ENCODE results near the gene LUZP1. TPM values are rescaled to one million over a fixed set of nuclear protein-coding genes. Genes with fewer than 3 reads are reported as not detected.

The LUZP1 gene
- total and polyA plus RNA-seq, 9 donors = 9.8 to 19.7 (median 13.5) TPM

DNA sequence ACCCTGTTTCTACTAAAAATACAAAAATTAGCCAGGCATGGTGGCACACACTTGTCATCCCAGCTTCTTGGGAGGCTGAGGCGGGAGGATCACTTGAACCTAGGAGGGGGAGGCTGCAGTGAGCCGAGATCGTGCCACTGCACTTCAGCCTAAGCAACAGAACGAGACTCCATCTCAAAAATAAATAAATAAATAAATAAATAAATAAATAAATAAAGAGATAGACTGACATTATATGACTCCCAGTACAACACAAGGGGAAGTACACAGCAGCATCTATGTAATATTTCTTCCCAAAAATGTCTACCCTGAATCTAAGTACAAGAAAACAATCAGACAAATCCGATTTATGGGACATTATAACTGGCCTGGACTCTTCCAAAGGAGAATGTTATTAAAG lies 35.1 kb downstream of the LUZP1 start:
- Histone ChIP-seq H3K36me3 (ENCODE audit: control insufficient read depth, insufficient read depth, low read length) (no peaks in the 10 kb centered on the region), H3K9me3 (replicated peaks; ENCODE audit: control insufficient read depth, low read depth, low read length) (no peaks in the 10 kb centered on the region), H3K4me1 (ENCODE audit: control insufficient read depth, insufficient read depth, low read length) (no peaks in the 10 kb centered on the region), H3K27ac (ENCODE audit: low read length) (no peak overlapping the region), H3K27me3 (ENCODE audit: control insufficient read depth, insufficient read depth, low read length) (no peaks in the 10 kb centered on the region), H3K4me3 (ENCODE audit: low read length) (no peak overlapping the region)
- WGBS (ENCODE audit: insufficient coverage) = no CpG with 5 or more reads among the region's 5 CpGs
- DNase-seq = no peak

DNA sequence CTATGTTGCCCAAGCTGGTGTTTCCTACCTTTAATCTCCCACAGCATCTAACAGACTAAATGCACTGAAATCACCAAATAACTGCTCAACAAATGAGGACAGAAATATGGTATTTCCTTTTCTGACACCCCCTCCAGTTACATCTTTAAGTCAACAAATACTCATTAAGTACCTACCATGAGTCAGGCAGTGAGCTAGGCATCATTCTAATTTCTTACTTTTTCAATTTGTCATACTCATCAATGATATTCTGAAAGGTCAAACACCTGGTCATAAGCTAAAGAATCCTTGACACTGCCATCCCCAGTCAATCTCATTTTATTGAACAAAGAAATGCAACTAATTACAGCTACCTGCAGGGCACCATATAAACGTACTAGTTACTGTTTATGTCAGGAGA lies 36.6 kb downstream of the LUZP1 start:
- no peak overlapping the region for H3K4me3 ChIP-seq (ENCODE audit: low read length)
- no peak overlapping the region for H3K27ac ChIP-seq (ENCODE audit: low read length)
- H3K36me3 ChIP-seq (ENCODE audit: control insufficient read depth, insufficient read depth, low read length) = no peaks in the 10 kb centered on the region
- WGBS (ENCODE audit: insufficient coverage) = no CpG with 5 or more reads among the region's 1 CpG
- no peaks in the 10 kb centered on the region for H3K9me3 ChIP-seq (replicated peaks; ENCODE audit: control insufficient read depth, low read depth, low read length)
- H3K27me3 ChIP-seq (ENCODE audit: control insufficient read depth, insufficient read depth, low read length) = no peaks in the 10 kb centered on the region
- DNase-seq = no peak
- H3K4me1 ChIP-seq (ENCODE audit: control insufficient read depth, insufficient read depth, low read length) = no peaks in the 10 kb centered on the region

GRCh38 chr1:23129846-23130245 lies 38.8 kb downstream of the LUZP1 start:
- Histone ChIP-seq H3K36me3 (ENCODE audit: control insufficient read depth, insufficient read depth, low read length) (no peaks in the 10 kb centered on the region), H3K9me3 (replicated peaks; ENCODE audit: control insufficient read depth, low read depth, low read length) (no peaks in the 10 kb centered on the region), H3K27me3 (ENCODE audit: control insufficient read depth, insufficient read depth, low read length) (no peaks in the 10 kb centered on the region), H3K27ac (ENCODE audit: low read length) (no peak overlapping the region), H3K4me1 (ENCODE audit: control insufficient read depth, insufficient read depth, low read length) (no peaks in the 10 kb centered on the region), H3K4me3 (ENCODE audit: low read length) (no peak overlapping the region)
- DNase-seq = no peak

DNA sequence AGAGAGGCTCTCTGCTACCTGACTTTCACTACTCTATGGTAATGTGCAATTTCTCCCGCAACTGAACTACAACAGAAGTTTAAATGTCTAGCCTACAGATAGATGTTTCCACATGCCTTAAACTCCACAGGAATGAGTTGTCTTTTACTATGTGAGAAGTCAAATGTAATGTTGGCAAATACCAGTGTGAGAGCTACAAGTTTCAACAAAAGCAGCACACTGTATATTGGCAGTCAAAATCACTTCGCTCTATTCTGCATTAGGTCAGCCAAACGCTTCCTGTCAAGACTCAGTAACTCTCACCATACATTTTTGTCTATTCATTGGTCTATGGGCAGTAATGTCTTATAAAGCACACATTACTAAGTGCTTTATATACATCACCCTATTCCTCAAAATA lies 41.9 kb downstream of the LUZP1 start:
- Histone ChIP-seq H3K36me3 (ENCODE audit: control insufficient read depth, insufficient read depth, low read length) (no peaks in the 10 kb centered on the region), H3K27me3 (ENCODE audit: control insufficient read depth, insufficient read depth, low read length) (no peaks in the 10 kb centered on the region), H3K4me1 (ENCODE audit: control insufficient read depth, insufficient read depth, low read length) (peaks cover 6% of the 10 kb centered on the region), H3K27ac (ENCODE audit: low read length) (no peak overlapping the region), H3K4me3 (ENCODE audit: low read length) (no peak overlapping the region), H3K9me3 (replicated peaks; ENCODE audit: control insufficient read depth, low read depth, low read length) (no peaks in the 10 kb centered on the region)
- DNase-seq = peak; percentile 44
- WGBS (ENCODE audit: insufficient coverage) = no CpG with 5 or more reads among the region's 3 CpGs

DNA sequence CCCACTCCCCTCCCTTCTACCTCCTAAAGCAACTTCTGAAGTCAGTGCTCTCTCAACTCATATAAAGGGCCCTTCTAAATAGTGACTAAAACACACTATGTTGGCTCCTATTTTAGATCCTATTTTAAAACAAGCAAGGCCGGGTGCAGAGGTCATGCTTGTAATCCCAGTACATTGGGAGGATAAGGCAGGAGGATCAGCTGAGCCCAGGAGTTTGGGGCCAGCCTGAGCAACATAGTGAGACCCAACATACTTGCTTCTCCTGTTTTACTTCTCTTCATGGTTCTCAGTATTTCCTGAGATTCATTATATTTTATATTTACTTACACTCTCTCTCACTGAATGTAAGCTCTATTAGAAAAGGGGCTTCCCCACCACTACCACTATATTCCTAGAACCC lies 42.5 kb downstream of the LUZP1 start:
- peaks cover 6% of the 10 kb centered on the region for H3K4me1 ChIP-seq (ENCODE audit: control insufficient read depth, insufficient read depth, low read length)
- no peaks in the 10 kb centered on the region for H3K36me3 ChIP-seq (ENCODE audit: control insufficient read depth, insufficient read depth, low read length)
- H3K9me3 ChIP-seq (replicated peaks; ENCODE audit: control insufficient read depth, low read depth, low read length) = no peaks in the 10 kb centered on the region
- no peak overlapping the region for H3K27ac ChIP-seq (ENCODE audit: low read length)
- H3K4me3 ChIP-seq (ENCODE audit: low read length) = no peak overlapping the region
- no peak for DNase-seq
- H3K27me3 ChIP-seq (ENCODE audit: control insufficient read depth, insufficient read depth, low read length) = no peaks in the 10 kb centered on the region
- no CpG with 5 or more reads among the region's 1 CpG for WGBS (ENCODE audit: insufficient coverage)

DNA sequence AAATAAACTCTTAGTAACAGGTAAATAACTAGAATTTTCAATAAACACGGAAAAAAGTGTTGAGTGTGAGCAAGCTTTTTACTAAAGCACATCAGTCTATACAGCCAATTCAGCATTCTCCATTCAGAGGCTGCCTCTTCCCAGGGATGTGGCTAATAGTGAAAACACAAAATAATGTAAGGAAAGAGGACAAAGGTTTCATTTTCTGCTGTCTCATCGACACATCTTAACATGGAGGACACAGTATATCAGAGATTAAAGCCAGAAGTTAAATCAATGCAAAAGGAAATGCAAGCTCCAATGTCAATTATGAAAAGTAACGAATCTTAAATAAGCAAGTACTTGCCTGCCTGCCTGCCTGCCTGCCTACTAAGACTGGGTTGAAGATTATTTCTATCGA lies 43.2 kb downstream of the LUZP1 start:
- Histone ChIP-seq H3K9me3 (replicated peaks; ENCODE audit: control insufficient read depth, low read depth, low read length) (no peaks in the 10 kb centered on the region), H3K4me3 (ENCODE audit: low read length) (no peak overlapping the region), H3K36me3 (ENCODE audit: control insufficient read depth, insufficient read depth, low read length) (no peaks in the 10 kb centered on the region), H3K27ac (ENCODE audit: low read length) (no peak overlapping the region), H3K27me3 (ENCODE audit: control insufficient read depth, insufficient read depth, low read length) (no peaks in the 10 kb centered on the region), H3K4me1 (ENCODE audit: control insufficient read depth, insufficient read depth, low read length) (peaks cover 6% of the 10 kb centered on the region)
- WGBS (ENCODE audit: insufficient coverage) = no CpG with 5 or more reads among the region's 4 CpGs
- DNase-seq = no peak

- Histone ChIP-seq H3K36me3 (ENCODE audit: control insufficient read depth, insufficient read depth, low read length) (no peaks in the 10 kb centered on the region), H3K4me3 (ENCODE audit: low read length) (no peak overlapping the region), H3K27me3 (ENCODE audit: control insufficient read depth, insufficient read depth, low read length) (no peaks in the 10 kb centered on the region), H3K9me3 (replicated peaks; ENCODE audit: control insufficient read depth, low read depth, low read length) (no peaks in the 10 kb centered on the region), H3K27ac (ENCODE audit: low read length) (no peak overlapping the region), H3K4me1 (ENCODE audit: control insufficient read depth, insufficient read depth, low read length) (peaks cover 6% of the 10 kb centered on the region)
- DNase-seq = no peak
- WGBS (ENCODE audit: insufficient coverage) = no CpG with 5 or more reads among the region's 4 CpGs
These were observed 44.2 kb downstream of the LUZP1 start for GRCh38 chr1:23124259-23125026.

DNA sequence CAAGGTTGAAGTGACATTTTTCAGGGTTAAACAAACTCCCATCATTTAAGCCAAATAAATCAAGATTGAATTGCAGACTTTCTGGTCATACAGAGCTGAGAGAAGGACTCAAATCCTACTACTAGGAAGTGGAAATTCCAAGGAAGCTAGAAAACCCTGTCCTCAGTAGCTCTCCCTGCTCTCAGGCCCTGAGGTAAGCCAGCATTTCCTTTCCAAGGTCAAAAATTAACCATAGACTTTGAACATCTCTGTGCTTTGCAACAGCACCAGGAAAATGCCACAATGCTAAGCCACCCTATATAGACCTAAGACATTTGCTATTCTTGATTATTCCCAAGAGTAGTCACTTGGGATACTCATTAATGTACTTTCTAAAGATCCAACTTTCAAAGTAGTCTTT lies 45.1 kb downstream of the LUZP1 start:
- Histone ChIP-seq H3K4me3 (ENCODE audit: low read length) (no peak overlapping the region), H3K27me3 (ENCODE audit: control insufficient read depth, insufficient read depth, low read length) (no peaks in the 10 kb centered on the region), H3K36me3 (ENCODE audit: control insufficient read depth, insufficient read depth, low read length) (no peaks in the 10 kb centered on the region), H3K9me3 (replicated peaks; ENCODE audit: control insufficient read depth, low read depth, low read length) (no peaks in the 10 kb centered on the region), H3K27ac (ENCODE audit: low read length) (no peak overlapping the region), H3K4me1 (ENCODE audit: control insufficient read depth, insufficient read depth, low read length) (peaks cover 6% of the 10 kb centered on the region)
- DNase-seq = no peak

GRCh38 chr1:23122796-23123195 lies 45.9 kb downstream of the LUZP1 start:
- H3K4me1 ChIP-seq (ENCODE audit: control insufficient read depth, insufficient read depth, low read length) = peaks cover 6% of the 10 kb centered on the region
- DNase-seq = no peak
- H3K36me3 ChIP-seq (ENCODE audit: control insufficient read depth, insufficient read depth, low read length) = no peaks in the 10 kb centered on the region
- H3K27me3 ChIP-seq (ENCODE audit: control insufficient read depth, insufficient read depth, low read length) = no peaks in the 10 kb centered on the region
- WGBS (ENCODE audit: insufficient coverage) = 27% methylated on average over 2 of the region's 4 CpGs
- no peak overlapping the region for H3K4me3 ChIP-seq (ENCODE audit: low read length)
- H3K9me3 ChIP-seq (replicated peaks; ENCODE audit: control insufficient read depth, low read depth, low read length) = no peaks in the 10 kb centered on the region
- H3K27ac ChIP-seq (ENCODE audit: low read length) = peak overlapping the region; percentile 9

GRCh38 chr1:23122023-23122748 lies 46.5 kb downstream of the LUZP1 start:
- peaks cover 6% of the 10 kb centered on the region for H3K4me1 ChIP-seq (ENCODE audit: control insufficient read depth, insufficient read depth, low read length)

More at GRCh38 chr1:23122023-23122748, 46.5 kb downstream of the LUZP1 start:
- H3K27ac ChIP-seq (ENCODE audit: low read length) = no peak overlapping the region
- WGBS (ENCODE audit: insufficient coverage) = 0% methylated on average over 2 of the region's 4 CpGs
- H3K4me3 ChIP-seq (ENCODE audit: low read length) = no peak overlapping the region
- H3K9me3 ChIP-seq (replicated peaks; ENCODE audit: control insufficient read depth, low read depth, low read length) = no peaks in the 10 kb centered on the region
- no peaks in the 10 kb centered on the region for H3K36me3 ChIP-seq (ENCODE audit: control insufficient read depth, insufficient read depth, low read length)
- DNase-seq = peak; percentile 82
- H3K27me3 ChIP-seq (ENCODE audit: control insufficient read depth, insufficient read depth, low read length) = no peaks in the 10 kb centered on the region
